GM23338 (cell line): Measurements from ENCODE around the gene C14orf180. TPM values are rescaled to one million over a fixed set of nuclear protein-coding genes. Genes with fewer than 3 reads are reported as not detected.

Source experiments
- ATAC-seq: fragments of 200-7000 bp; cut with Tn5 transposase; 3 replicates; pipeline ENCODE4 v1.9.1; 2020
- DNase-seq: peaks from one replicate; pipeline ENCODE4 v3.0.0-alpha.2; 2015; ENCODE audit warnings: low spot score
- H2AFZ ChIP-seq: fragments of 200-600 bp; sonication (generic); 2 replicates; pipeline ENCODE4 v1.8.0; 2016; ENCODE audit warnings: antibody characterized with exemption, mild to moderate bottlenecking, moderate library complexity
- H3F3A ChIP-seq: fragments of 200-600 bp; sonication (generic); replicated peaks from 2 replicates; pipeline ENCODE4 v1.8.0; 2017; ENCODE audit warnings: antibody characterized with exemption, mixed run types, low read depth
- H3K27ac ChIP-seq: fragments of 200-600 bp; sonication (generic); 2 replicates; pipeline ENCODE4 v1.6.1; 2016; ENCODE audit warnings: low read depth
- H3K27me3 ChIP-seq: fragments of 200-600 bp; sonication (generic); 2 replicates; pipeline ENCODE4 v1.8.0; 2016; ENCODE audit warnings: mild to moderate bottlenecking, mixed run types, moderate library complexity; ENCODE audit not compliant: insufficient read depth
- H3K36me3 ChIP-seq: fragments of 200-600 bp; sonication (generic); 2 replicates; pipeline ENCODE4 v1.8.0; 2016; ENCODE audit warnings: mild to moderate bottlenecking; ENCODE audit not compliant: insufficient read depth
- H3K4me1 ChIP-seq: fragments of 200-600 bp; sonication (generic); 2 replicates; pipeline ENCODE4 v1.8.0; 2016; ENCODE audit warnings: mild to moderate bottlenecking, moderate library complexity; ENCODE audit not compliant: insufficient read depth
- H3K4me2 ChIP-seq: fragments of 200-600 bp; sonication (generic); 2 replicates; pipeline ENCODE4 v1.7.1; 2017; ENCODE audit warnings: mixed run types
- H3K4me3 ChIP-seq: fragments of 200-600 bp; sonication (generic); 2 replicates; pipeline ENCODE4 v1.6.1; 2016; ENCODE audit warnings: mixed run types
- H3K79me2 ChIP-seq: fragments of 200-600 bp; sonication (generic); replicated peaks from 2 replicates; pipeline ENCODE4 v1.8.0; 2017; ENCODE audit warnings: mild to moderate bottlenecking; ENCODE audit not compliant: insufficient read depth
- H3K9me2 ChIP-seq: fragments of 200-600 bp; sonication (generic); 2 replicates; pipeline ENCODE4 v1.8.0; 2017; ENCODE audit not compliant: insufficient read depth
- H4K20me1 ChIP-seq: fragments of 200-600 bp; sonication (generic); replicated peaks from 2 replicates; pipeline ENCODE4 v1.8.0; 2017; ENCODE audit warnings: mild to moderate bottlenecking; ENCODE audit not compliant: insufficient read depth
- H3K27ac Mint-ChIP-seq: 2 replicates; pipeline ENCODE4 v1.8.0; 2020; ENCODE audit warnings: inconsistent platforms, mild to moderate bottlenecking, moderate library complexity, mixed read lengths
- H3K27me3 Mint-ChIP-seq: 3 replicates; pipeline ENCODE4 v1.8.0; 2022; ENCODE audit warnings: low read depth, mild to moderate bottlenecking, moderate library complexity, mixed read lengths, inconsistent platforms; ENCODE audit not compliant: insufficient read depth, poor library complexity
- H3K36me3 Mint-ChIP-seq: 3 replicates; pipeline ENCODE4 v1.8.0; 2021; ENCODE audit warnings: low read depth, mild to moderate bottlenecking, inconsistent platforms, moderate library complexity, mixed read lengths
- H3K4me1 Mint-ChIP-seq: 3 replicates; pipeline ENCODE4 v1.8.0; 2020; ENCODE audit warnings: mild to moderate bottlenecking, inconsistent platforms, mixed read lengths
- H3K4me3 Mint-ChIP-seq: 3 replicates; pipeline ENCODE4 v1.8.0; 2021; ENCODE audit warnings: moderate library complexity, mild to moderate bottlenecking, inconsistent platforms, mixed read lengths
- H3K9me3 Mint-ChIP-seq: 3 replicates; pipeline ENCODE4 v1.8.0; 2020; ENCODE audit warnings: moderate library complexity, mild to moderate bottlenecking, inconsistent platforms, mixed read lengths
- CTCF ChIP-seq, 2 experiments: fragments of 200-600 bp in 1 of 2; sonication (generic) in 1 of 2; conservative IDR thresholded peaks; 2 replicates each; pipeline versions ENCODE4 v1.5.1 to v1.6.1; 2016 to 2017; ENCODE audit warnings: antibody characterized with exemption in 2 of 2, low read depth in 2 of 2, mild to moderate bottlenecking in 2 of 2, moderate library complexity in 1 of 2
- ETS1 ChIP-seq: IDR thresholded peaks from 2 replicates; pipeline ENCODE4 v1.6.1; 2016; ENCODE audit warnings: antibody characterized with exemption
- EZH2 ChIP-seq: fragments of 200-600 bp; sonication (generic); IDR thresholded peaks from one replicate; pipeline ENCODE4 v1.8.0; 2017; ENCODE audit warnings: antibody characterized with exemption, mild to moderate bottlenecking, low read depth; ENCODE audit not compliant: unreplicated experiment
- EZH2phosphoT487 ChIP-seq: fragments of 200-600 bp; sonication (generic); IDR thresholded peaks from one replicate; pipeline ENCODE4 v1.8.1; 2018; ENCODE audit warnings: antibody characterized with exemption; ENCODE audit not compliant: unreplicated experiment
- JUNB ChIP-seq: IDR thresholded peaks from one replicate; pipeline ENCODE4 v1.6.1; 2016; ENCODE audit warnings: antibody characterized with exemption; ENCODE audit not compliant: unreplicated experiment
- NANOG ChIP-seq: IDR thresholded peaks from 2 replicates; pipeline ENCODE4 v1.6.1; 2016; ENCODE audit warnings: antibody characterized with exemption, borderline replicate concordance
- POLR2AphosphoS5 ChIP-seq: IDR thresholded peaks from 2 replicates; pipeline ENCODE4 v1.6.1; 2016; ENCODE audit warnings: antibody characterized with exemption, low read depth
- REST ChIP-seq: IDR thresholded peaks from one replicate; pipeline ENCODE4 v1.6.1; 2018; ENCODE audit warnings: antibody characterized with exemption; ENCODE audit not compliant: unreplicated experiment
- STAT1 ChIP-seq: IDR thresholded peaks from one replicate; pipeline ENCODE4 v1.6.1; 2016; ENCODE audit warnings: antibody characterized with exemption; ENCODE audit not compliant: unreplicated experiment
- ZNF114 ChIP-seq: fragments of 250-450 bp; sonication (Bioruptor Pico); IDR thresholded peaks from 2 replicates; pipeline ENCODE4 v1.5.0; 2020; ENCODE audit warnings: mild to moderate bottlenecking, moderate library complexity
- ZNF331 ChIP-seq: fragments of 250-450 bp; sonication (Bioruptor Pico); IDR thresholded peaks from 2 replicates; pipeline ENCODE4 v1.5.0; 2020; ENCODE audit warnings: low read depth, mild to moderate bottlenecking, moderate library complexity
- ZNF462 ChIP-seq: fragments of 250-450 bp; sonication (Bioruptor Pico); IDR thresholded peaks from 2 replicates; pipeline ENCODE4 v1.5.0; 2020; ENCODE audit warnings: mild to moderate bottlenecking, moderate library complexity
- polyA plus RNA-seq: library from polyadenylated mRNA; unstranded; fragments of >200 nt; fragmentation: Nextera tagmentation; extraction: Ambion mirVana; gene quantifications from 2 replicates; pipeline ENCODE4 v1.2.1, GENCODE V29; 2016
- total RNA-seq: library from RNA; depleted of rRNA; stranded (reverse); fragments of >200 nt; shearing (Covaris generic); gene quantifications from 2 replicates; pipeline ENCODE4 v1.2.3, GENCODE V29; 2014

Gene C14orf180
- total and polyA plus RNA-seq, 2 experiments from 2014 or later = not detected

GRCh38 chr14:104574536-104574935, 5.0 kb upstream of the C14orf180 start (continued):
- TF ChIP-seq CTCF (conservative IDR thresholded peaks at IDR 0.05; ENCODE audit: low read depth in 2 of 2) = no peak

- H3K9me3 Mint-ChIP-seq = no peaks in the 10 kb centered on the region
- no peaks in the 10 kb centered on the region for H3K36me3 Mint-ChIP-seq
- H2AFZ ChIP-seq = no peak overlapping the region
- no peaks in the 10 kb centered on the region for H3K4me1 ChIP-seq
- no peaks in the 10 kb centered on the region for H3K27me3 Mint-ChIP-seq
- no peak overlapping the region for H3K4me3 ChIP-seq
- no peak overlapping the region for H3K27ac Mint-ChIP-seq
- H4K20me1 ChIP-seq = no peaks in the 10 kb centered on the region
- no peak overlapping the region for H3K4me3 Mint-ChIP-seq
- H3K36me3 ChIP-seq = no peaks in the 10 kb centered on the region
- no peak for ATAC-seq
- H3K27ac ChIP-seq = no peak overlapping the region
- H3K9me2 ChIP-seq = no peaks in the 10 kb centered on the region
- DNase-seq = no peak
- no peaks in the 10 kb centered on the region for H3F3A ChIP-seq
- peaks cover 3% of the 10 kb centered on the region; the same call in 1 of the 3 replicates for H3K4me1 Mint-ChIP-seq
- no peaks in the 10 kb centered on the region for H3K79me2 ChIP-seq
- H3K27me3 ChIP-seq = no peaks in the 10 kb centered on the region
- no peak overlapping the region for H3K4me2 ChIP-seq
- TF ChIP-seq NANOG = no peak
- TF ChIP-seq REST = no peak
- TF ChIP-seq ZNF331 (CRISPR knock-in tag) = no peak
- no peak for TF ChIP-seq STAT1
- no peak for TF ChIP-seq POLR2AphosphoS5
- TF ChIP-seq ETS1 = no peak
- no peak for TF ChIP-seq ZNF462 (CRISPR knock-in tag)
- TF ChIP-seq EZH2 = no peak
- no peak for TF ChIP-seq ZNF114 (CRISPR knock-in tag)
- TF ChIP-seq JUNB = no peak
- no peak for TF ChIP-seq EZH2phosphoT487
These were observed 4.5 kb upstream of the C14orf180 start for GRCh38 chr14:104574978-104575583.
